Ammon's horn (tissue), 1 donor: ENCODE results near the gene OOEP.
A peak's percentile ranks its signal among the peaks of the same experiment; 100 is the strongest.
"Not testable (repeated sequence)": the region's sequence is repeated elsewhere in the genome, so short reads cannot be mapped to it uniquely, and the experiment has no call there.

Experiments
- DNase-seq: peaks from one replicate; pipeline ENCODE4 v3.0.0-alpha.2; 2016; ENCODE audit warnings: low spot score

OOEP gene

GRCh38 chr6:73369563-73369962 is at the start of gene OOEP:
TSS of gene OOEP (minus strand) at chr6:73369897. CDS start at chr6:73369792, 105 bp downstream.
- no peak for DNase-seq

GRCh38 chr6:73418081-73418741 is 48.5 kb upstream of the OOEP start:
- DNase-seq = no peak

- no peak for DNase-seq
Observed at GRCh38 chr6:73413102-73413501, 43.4 kb upstream of the OOEP start.

- no peak for DNase-seq
Observed at GRCh38 chr6:73409395-73409794, 39.7 kb upstream of the OOEP start.

GRCh38 chr6:73400656-73401055 is 31.0 kb upstream of the OOEP start:
- DNase-seq = no peak

- no peak for DNase-seq
Observed at GRCh38 chr6:73395875-73396274, 26.2 kb upstream of the OOEP start.

GRCh38 chr6:73394577-73395354 is 25.1 kb upstream of the OOEP start, which contains the start of gene DDX43:
TSS of gene DDX43 (plus strand) at chr6:73394828. CDS start at chr6:73394906, 78 bp downstream.
- DNase-seq = peak; percentile 23

- DNase-seq = no peak
Observed at GRCh38 chr6:73393278-73393677, 23.6 kb upstream of the OOEP start.

- not testable (repeated sequence) for DNase-seq
Observed at GRCh38 chr6:73392188-73392587, 22.5 kb upstream of the OOEP start.

- no peak for DNase-seq
Observed at GRCh38 chr6:73391675-73392074, 22.0 kb upstream of the OOEP start.

- DNase-seq = no peak
Observed at GRCh38 chr6:73389854-73390253, 20.2 kb upstream of the OOEP start.

- peak; percentile 47 for DNase-seq
Observed at GRCh38 chr6:73388800-73389512, 19.3 kb upstream of the OOEP start.

- DNase-seq = no peak
Observed at GRCh38 chr6:73388433-73388799, 18.7 kb upstream of the OOEP start.

GRCh38 chr6:73382462-73383113 is 12.9 kb upstream of the OOEP start:
- no peak for DNase-seq

- DNase-seq = not testable (repeated sequence)
Observed at GRCh38 chr6:73381531-73381930, 11.8 kb upstream of the OOEP start.

- no peak for DNase-seq
Observed at GRCh38 chr6:73377225-73377624, 7.5 kb upstream of the OOEP start.

GRCh38 chr6:73375216-73375615 is 5.5 kb upstream of the OOEP start:
- DNase-seq = no peak

GRCh38 chr6:73372516-73372915 is 2.8 kb upstream of the OOEP start:
- DNase-seq = peak; percentile 12

- no peak for DNase-seq
Observed at GRCh38 chr6:73371984-73372383, 2.3 kb upstream of the OOEP start.

- DNase-seq = no peak
Observed at GRCh38 chr6:73369157-73369556, 540 bp downstream of the OOEP start.

- DNase-seq = no peak
Observed at GRCh38 chr6:73368675-73369074, 1.0 kb downstream of the OOEP start.

- DNase-seq = no peak
Observed at GRCh38 chr6:73367761-73368355, 1.8 kb downstream of the OOEP start.
